K562 (cell line): ENCODE measurements around the gene SPATA2L. TPM values are rescaled to one million over a fixed set of nuclear protein-coding genes. Genes with fewer than 3 reads are reported as not detected.

ENCODE experiments used
- EHMT2 ChIP-seq: fragments of 450-650 bp; IDR thresholded peaks from 2 replicates; pipeline ENCODE4 v1.6.1; 2018; ENCODE audit warnings: antibody characterized with exemption
- HNRNPK ChIP-seq: fragments of 200-400 bp; formaldehyde crosslinking; IDR thresholded peaks from one replicate; pipeline ENCODE4 v1.6.1; 2018; ENCODE audit warnings: mild to moderate bottlenecking, low read depth, low read length; ENCODE audit not compliant: poor library complexity, severe bottlenecking
- LEF1 ChIP-seq: fragments of 450-650 bp; IDR thresholded peaks from 2 replicates; pipeline ENCODE4 v1.6.1; 2016; ENCODE audit warnings: mild to moderate bottlenecking
- MCM5 ChIP-seq: fragments of 450-650 bp; IDR thresholded peaks from 2 replicates; pipeline ENCODE4 v1.6.1; 2016; ENCODE audit warnings: low read depth
- MYNN ChIP-seq, 2 experiments: sonication (generic); formaldehyde crosslinking in 1 of 2; IDR thresholded peaks; 2 replicates each; pipeline versions ENCODE4 v1.5.0 to v1.6.1; 2016 to 2020; ENCODE audit warnings: antibody characterized with exemption in 1 of 2, missing genetic modification reagents in 1 of 2
- PHF21A ChIP-seq: fragments of 450-650 bp; IDR thresholded peaks from 2 replicates; pipeline ENCODE4 v1.6.1; 2017; ENCODE audit warnings: low read depth, borderline replicate concordance
- RFX1 ChIP-seq: fragments of 450-650 bp; IDR thresholded peaks from 2 replicates; pipeline ENCODE4 v1.6.1; 2016; ENCODE audit warnings: mild to moderate bottlenecking, moderate library complexity
- polyA plus RNA-seq, 8 experiments: library from polyadenylated mRNA; depleted of rRNA in 4 of 8; stranded (reverse) in 5 of 8; unstranded in 3 of 8; fragments of >200 nt; fragmentation: Nextera tagmentation in 2 of 8; fragmentation: Illumina TruSeq in 1 of 8; extraction: Ambion mirVana in 2 of 8; extraction: Trizol in 1 of 8; gene quantifications; 2 replicates each; pipeline versions ENCODE4 v1.2.1 to v1.2.3, GENCODE V29; 2011 to 2014; ENCODE audit warnings: inconsistent platforms in 1 of 8, missing spikeins in 1 of 8
- total RNA-seq, 7 experiments: library from RNA; depleted of rRNA in 6 of 7; stranded (reverse); fragments of >200 nt in 6 of 7; fragmentation: Illumina TruSeq in 2 of 7; extraction: Trizol in 2 of 7; gene quantifications; 2 replicates each; pipeline versions ENCODE4 v1.2.1 to v1.2.3, GENCODE V29; 2011 to 2021; ENCODE audit warnings: low replicate concordance in 1 of 7
- TF ChIP-seq, protein P1 (sequence below): sonication (generic); formaldehyde crosslinking; IDR thresholded peaks from 2 replicates; pipeline ENCODE4 v1.8.0; 2023; ENCODE audit warnings: mild to moderate bottlenecking, missing genetic modification reagents
- TF ChIP-seq, protein P2 (sequence below), 2 experiments: fragments of 450-650 bp; IDR thresholded peaks; 2 replicates each; pipeline ENCODE4 v1.6.1; 2016; ENCODE audit warnings: mild to moderate bottlenecking in 2 of 2, borderline replicate concordance in 1 of 2, low read depth in 1 of 2, moderate library complexity in 1 of 2
- TF ChIP-seq, protein P3 (sequence below): sonication (generic); formaldehyde crosslinking; IDR thresholded peaks from 2 replicates; pipeline ENCODE4 v1.8.1; 2022; ENCODE audit warnings: missing genetic modification reagents
- TF ChIP-seq, protein P4 (sequence below): sonication (generic); formaldehyde crosslinking; IDR thresholded peaks from 2 replicates; pipeline ENCODE4 v1.8.0; 2022; ENCODE audit warnings: mild to moderate bottlenecking, low read depth, missing genetic modification reagents

The SPATA2L gene
- total and polyA plus RNA-seq, 9 of the 15 experiments (the other 6 are each of a cell fraction or from before 2014, with no cell fraction given) = 0.13 to 19.2 (median 4.8) TPM; not detected in 1

DNA sequence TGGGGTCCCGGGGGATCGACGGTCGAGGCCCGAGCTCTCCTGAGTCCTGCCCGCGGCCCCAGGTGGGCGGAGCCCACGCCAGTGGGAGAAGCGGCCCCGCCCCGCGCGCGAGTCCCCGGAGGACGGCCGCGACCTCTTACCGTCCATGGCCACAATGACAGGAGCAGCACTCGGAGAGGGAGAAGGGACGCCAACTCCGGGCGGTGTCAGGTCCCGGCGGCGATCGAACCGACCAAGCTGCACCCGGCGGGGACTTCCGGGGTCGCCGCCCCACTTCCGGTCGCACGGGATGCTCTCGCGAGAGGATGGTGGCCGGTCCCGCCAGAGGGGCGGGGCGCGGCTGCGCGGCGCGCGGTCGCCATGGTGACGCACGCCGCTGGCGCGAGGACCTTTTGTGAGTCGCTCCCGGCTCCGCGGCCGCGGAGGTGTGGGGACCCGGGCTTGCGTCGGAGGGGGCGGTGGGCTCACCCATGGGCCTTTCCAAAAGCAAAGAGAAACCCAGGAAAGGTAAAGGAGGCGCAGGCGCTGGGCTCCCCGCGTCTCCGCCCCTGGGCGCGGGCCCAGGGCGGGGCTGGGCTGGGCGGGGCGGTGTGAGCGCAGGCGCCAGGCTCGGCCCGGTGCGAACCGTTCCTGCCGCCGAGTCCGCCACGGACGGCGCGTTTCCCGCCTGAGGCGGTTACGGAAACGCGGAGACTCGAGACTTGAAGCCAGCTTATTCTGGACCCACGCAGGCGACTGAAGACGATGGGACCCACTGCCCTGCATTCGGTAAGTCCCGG, 43.9 kb downstream of the SPATA2L start, which contains the start of the genes CHMP1A and SPATA33 (continued):
- TF ChIP-seq, protein P1, sequence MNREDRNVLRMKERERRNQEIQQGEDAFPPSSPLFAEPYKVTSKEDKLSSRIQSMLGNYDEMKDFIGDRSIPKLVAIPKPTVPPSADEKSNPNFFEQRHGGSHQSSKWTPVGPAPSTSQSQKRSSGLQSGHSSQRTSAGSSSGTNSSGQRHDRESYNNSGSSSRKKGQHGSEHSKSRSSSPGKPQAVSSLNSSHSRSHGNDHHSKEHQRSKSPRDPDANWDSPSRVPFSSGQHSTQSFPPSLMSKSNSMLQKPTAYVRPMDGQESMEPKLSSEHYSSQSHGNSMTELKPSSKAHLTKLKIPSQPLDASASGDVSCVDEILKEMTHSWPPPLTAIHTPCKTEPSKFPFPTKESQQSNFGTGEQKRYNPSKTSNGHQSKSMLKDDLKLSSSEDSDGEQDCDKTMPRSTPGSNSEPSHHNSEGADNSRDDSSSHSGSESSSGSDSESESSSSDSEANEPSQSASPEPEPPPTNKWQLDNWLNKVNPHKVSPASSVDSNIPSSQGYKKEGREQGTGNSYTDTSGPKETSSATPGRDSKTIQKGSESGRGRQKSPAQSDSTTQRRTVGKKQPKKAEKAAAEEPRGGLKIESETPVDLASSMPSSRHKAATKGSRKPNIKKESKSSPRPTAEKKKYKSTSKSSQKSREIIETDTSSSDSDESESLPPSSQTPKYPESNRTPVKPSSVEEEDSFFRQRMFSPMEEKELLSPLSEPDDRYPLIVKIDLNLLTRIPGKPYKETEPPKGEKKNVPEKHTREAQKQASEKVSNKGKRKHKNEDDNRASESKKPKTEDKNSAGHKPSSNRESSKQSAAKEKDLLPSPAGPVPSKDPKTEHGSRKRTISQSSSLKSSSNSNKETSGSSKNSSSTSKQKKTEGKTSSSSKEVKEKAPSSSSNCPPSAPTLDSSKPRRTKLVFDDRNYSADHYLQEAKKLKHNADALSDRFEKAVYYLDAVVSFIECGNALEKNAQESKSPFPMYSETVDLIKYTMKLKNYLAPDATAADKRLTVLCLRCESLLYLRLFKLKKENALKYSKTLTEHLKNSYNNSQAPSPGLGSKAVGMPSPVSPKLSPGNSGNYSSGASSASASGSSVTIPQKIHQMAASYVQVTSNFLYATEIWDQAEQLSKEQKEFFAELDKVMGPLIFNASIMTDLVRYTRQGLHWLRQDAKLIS (CRISPR knock-in tag) = no peak; the same call in 1 of the 2 replicates
- no peak for TF ChIP-seq EHMT2
- TF ChIP-seq MCM5 = no peak
- TF ChIP-seq, protein P2, sequence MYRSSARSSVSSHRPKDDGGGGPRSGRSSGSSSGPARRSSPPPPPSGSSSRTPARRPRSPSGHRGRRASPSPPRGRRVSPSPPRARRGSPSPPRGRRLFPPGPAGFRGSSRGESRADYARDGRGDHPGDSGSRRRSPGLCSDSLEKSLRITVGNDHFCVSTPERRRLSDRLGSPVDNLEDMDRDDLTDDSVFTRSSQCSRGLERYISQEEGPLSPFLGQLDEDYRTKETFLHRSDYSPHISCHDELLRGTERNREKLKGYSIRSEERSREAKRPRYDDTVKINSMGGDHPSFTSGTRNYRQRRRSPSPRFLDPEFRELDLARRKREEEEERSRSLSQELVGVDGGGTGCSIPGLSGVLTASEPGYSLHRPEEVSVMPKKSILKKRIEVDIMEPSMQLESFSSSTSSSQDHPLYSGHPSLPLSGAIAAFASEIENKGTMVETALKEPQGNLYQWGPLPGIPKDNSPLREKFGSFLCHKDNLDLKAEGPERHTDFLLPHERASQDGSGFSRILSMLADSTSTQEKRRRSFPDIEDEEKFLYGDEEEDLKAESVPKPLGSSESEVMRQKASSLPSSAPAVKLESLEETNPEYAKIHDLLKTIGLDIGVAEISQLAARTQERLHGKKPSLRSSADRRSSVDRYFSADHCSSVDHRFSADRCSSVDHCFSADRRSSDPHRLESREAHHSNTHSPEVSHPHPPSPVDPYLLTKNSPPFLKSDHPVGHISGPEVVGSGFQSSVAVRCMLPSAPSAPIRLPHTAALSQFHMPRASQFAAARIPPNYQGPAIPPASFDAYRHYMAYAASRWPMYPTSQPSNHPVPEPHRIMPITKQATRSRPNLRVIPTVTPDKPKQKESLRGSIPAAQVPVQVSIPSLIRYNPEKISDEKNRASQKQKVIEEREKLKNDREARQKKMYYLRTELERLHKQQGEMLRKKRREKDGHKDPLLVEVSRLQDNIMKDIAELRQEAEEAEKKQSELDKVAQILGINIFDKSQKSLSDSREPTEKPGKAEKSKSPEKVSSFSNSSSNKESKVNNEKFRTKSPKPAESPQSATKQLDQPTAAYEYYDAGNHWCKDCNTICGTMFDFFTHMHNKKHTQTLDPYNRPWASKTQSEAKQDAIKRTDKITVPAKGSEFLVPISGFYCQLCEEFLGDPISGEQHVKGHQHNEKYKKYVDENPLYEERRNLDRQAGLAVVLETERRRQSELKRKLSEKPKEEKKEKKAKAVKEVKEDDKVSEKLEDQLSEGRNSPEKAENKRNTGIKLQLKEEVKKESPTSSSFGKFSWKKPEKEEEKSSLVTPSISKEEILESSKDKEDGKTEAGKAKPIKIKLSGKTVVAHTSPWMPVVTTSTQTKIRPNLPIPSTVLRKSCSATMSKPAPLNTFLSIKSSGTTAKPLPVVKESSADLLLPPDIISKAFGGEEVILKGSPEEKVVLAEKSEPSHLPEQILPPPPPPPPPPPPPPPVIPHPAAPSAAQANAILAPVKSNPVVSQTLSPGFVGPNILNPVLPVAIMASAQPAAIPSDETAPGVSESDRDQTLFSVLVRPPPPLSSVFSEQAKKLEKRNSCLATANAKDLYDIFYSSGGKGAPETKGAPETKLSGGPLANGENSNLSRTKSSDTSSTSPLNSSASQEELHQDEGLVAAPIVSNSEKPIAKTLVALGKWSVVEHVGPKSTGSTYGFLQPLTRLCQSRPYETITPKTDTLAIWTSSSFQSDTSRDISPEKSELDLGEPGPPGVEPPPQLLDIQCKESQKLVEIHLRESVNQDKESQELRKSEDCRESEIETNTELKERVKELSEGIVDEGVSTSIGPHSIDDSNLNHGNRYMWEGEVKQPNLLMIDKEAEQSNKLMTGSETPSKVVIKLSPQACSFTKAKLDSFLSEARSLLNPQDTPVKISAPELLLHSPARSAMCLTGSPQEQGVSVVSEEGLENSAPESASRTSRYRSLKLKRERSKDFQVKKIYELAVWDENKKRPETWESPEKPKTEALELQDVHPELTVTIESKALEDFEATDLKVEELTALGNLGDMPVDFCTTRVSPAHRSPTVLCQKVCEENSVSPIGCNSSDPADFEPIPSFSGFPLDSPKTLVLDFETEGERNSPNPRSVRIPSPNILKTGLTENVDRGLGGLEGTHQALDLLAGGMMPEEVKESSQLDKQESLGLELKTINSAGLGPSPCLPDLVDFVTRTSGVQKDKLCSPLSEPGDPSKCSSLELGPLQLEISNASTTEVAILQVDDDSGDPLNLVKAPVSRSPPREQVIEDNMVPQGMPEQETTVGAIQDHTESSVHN (IDR thresholded peaks at IDR 0.05; ENCODE audit: borderline replicate concordance in 1 of 2, low read depth in 1 of 2) = no peak
- TF ChIP-seq, protein P3, sequence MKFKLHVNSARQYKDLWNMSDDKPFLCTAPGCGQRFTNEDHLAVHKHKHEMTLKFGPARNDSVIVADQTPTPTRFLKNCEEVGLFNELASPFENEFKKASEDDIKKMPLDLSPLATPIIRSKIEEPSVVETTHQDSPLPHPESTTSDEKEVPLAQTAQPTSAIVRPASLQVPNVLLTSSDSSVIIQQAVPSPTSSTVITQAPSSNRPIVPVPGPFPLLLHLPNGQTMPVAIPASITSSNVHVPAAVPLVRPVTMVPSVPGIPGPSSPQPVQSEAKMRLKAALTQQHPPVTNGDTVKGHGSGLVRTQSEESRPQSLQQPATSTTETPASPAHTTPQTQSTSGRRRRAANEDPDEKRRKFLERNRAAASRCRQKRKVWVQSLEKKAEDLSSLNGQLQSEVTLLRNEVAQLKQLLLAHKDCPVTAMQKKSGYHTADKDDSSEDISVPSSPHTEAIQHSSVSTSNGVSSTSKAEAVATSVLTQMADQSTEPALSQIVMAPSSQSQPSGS (CRISPR knock-in tag) = no peak
- no peak for TF ChIP-seq LEF1
- TF ChIP-seq PHF21A = no peak
- TF ChIP-seq MYNN (IDR thresholded peaks at IDR 0.05) = no peak
- no peak for TF ChIP-seq MYNN (CRISPR knock-in tag; IDR thresholded peaks at IDR 0.05)
- TF ChIP-seq HNRNPK = no peak
- TF ChIP-seq, protein P4, sequence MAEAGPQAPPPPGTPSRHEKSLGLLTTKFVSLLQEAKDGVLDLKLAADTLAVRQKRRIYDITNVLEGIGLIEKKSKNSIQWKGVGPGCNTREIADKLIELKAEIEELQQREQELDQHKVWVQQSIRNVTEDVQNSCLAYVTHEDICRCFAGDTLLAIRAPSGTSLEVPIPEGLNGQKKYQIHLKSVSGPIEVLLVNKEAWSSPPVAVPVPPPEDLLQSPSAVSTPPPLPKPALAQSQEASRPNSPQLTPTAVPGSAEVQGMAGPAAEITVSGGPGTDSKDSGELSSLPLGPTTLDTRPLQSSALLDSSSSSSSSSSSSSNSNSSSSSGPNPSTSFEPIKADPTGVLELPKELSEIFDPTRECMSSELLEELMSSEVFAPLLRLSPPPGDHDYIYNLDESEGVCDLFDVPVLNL (CRISPR knock-in tag) = peak; percentile 76; the same call in 1 of the 2 replicates
- TF ChIP-seq RFX1 = peak; percentile 94
